NCI-H2171 (cell line): ENCODE results near the gene MRPS22.
"Not testable (repeated sequence)": the region's sequence is repeated elsewhere in the genome, so short reads cannot be mapped to it uniquely, and the experiment has no call there.

Experiments used
- DNase-seq: peaks from one replicate; lab custom pipeline; 2025; lab: John Stamatoyannopoulos, UW

The MRPS22 gene

GRCh38 chr3:139339219-139339906 is 4.5 kb upstream of the MRPS22 start:
- no peak for DNase-seq

GRCh38 chr3:139340784-139341183 is 3.0 kb upstream of the MRPS22 start:
- no peak for DNase-seq

- no peak for DNase-seq
Observed at GRCh38 chr3:139342054-139342453, 1.8 kb upstream of the MRPS22 start.

GRCh38 chr3:139346771-139347170 is 3.0 kb downstream of the MRPS22 start:
- DNase-seq = no peak

GRCh38 chr3:139353920-139354556 is 10.2 kb downstream of the MRPS22 start:
- DNase-seq = peak; percentile 14

GRCh38 chr3:139354661-139355060 is 10.8 kb downstream of the MRPS22 start:
- no peak for DNase-seq

GRCh38 chr3:139355476-139355875 is 11.7 kb downstream of the MRPS22 start:
- DNase-seq = no peak

GRCh38 chr3:139355891-139356290 is 12.1 kb downstream of the MRPS22 start:
- DNase-seq = no peak

- DNase-seq = no peak
Observed at GRCh38 chr3:139357899-139358298, 14.1 kb downstream of the MRPS22 start.

GRCh38 chr3:139358841-139359562 is 15.2 kb downstream of the MRPS22 start:
- no peak for DNase-seq

- no peak for DNase-seq
Observed at GRCh38 chr3:139361276-139361675, 17.5 kb downstream of the MRPS22 start.

- DNase-seq = no peak
Observed at GRCh38 chr3:139364549-139364948, 20.7 kb downstream of the MRPS22 start.

GRCh38 chr3:139374099-139374498 is 30.3 kb downstream of the MRPS22 start:
- no peak for DNase-seq

GRCh38 chr3:139377378-139377777 is 33.6 kb downstream of the MRPS22 start:
- no peak for DNase-seq

GRCh38 chr3:139378587-139379241 is 34.9 kb downstream of the MRPS22 start:
- DNase-seq = no peak

GRCh38 chr3:139380575-139380974 is 36.8 kb downstream of the MRPS22 start:
- no peak for DNase-seq

GRCh38 chr3:139382291-139382690 is 38.5 kb downstream of the MRPS22 start:
- DNase-seq = not testable (repeated sequence)

GRCh38 chr3:139388077-139388476 is 44.3 kb downstream of the MRPS22 start:
- no peak for DNase-seq

GRCh38 chr3:139388821-139389551 is 45.2 kb downstream of the MRPS22 start:
- DNase-seq = no peak

GRCh38 chr3:139389552-139390368 is 45.9 kb downstream of the MRPS22 start, which contains the start of gene COPB2:
Gene COPB2, minus strand, starts transcription at chr3:139389647. Its CDS starts 97 bp downstream, at chr3:139389550.
- peak; percentile 95 for DNase-seq

GRCh38 chr3:139394116-139394515 is 50.3 kb downstream of the MRPS22 start:
- no peak for DNase-seq
